Psoas muscle (tissue), 8 donors: Measurements from ENCODE around the gene AP2A2. TPM values are rescaled to one million over a fixed set of nuclear protein-coding genes. Genes with fewer than 3 reads are reported as not detected.

Source experiments
- ATAC-seq, 4 donors: fragments of 200-7000 bp; cut with Tn5 transposase; one replicate each; pipeline ENCODE4 v1.9.1; 2020; ENCODE audit warnings: moderate library complexity in 3 of 4, mild to moderate bottlenecking in 2 of 4
- DNase-seq, 2 donors: peaks; one replicate each; pipeline ENCODE4 v3.0.0-alpha.2; 2020
- H3K27ac ChIP-seq: fragments of 200-600 bp; one replicate; pipeline ENCODE4 v1.8.0; 2022
- H3K27me3 ChIP-seq, 3 donors: fragments of 200-600 bp in 1 of 3; one replicate each; pipeline versions ENCODE4 v1.6.1 to v1.8.0; 2013 to 2022; ENCODE audit warnings: low read length in 2 of 3, mild to moderate bottlenecking in 2 of 3, moderate library complexity in 1 of 3; ENCODE audit not compliant: insufficient read depth in 3 of 3
- H3K36me3 ChIP-seq, 2 donors: fragments of 200-600 bp in 1 of 2; one replicate each; pipeline versions ENCODE4 v1.6.1 to v1.8.0; 2013 to 2022; ENCODE audit warnings: low read depth in 1 of 2, mild to moderate bottlenecking in 1 of 2, moderate library complexity in 1 of 2; ENCODE audit not compliant: insufficient read depth in 1 of 2
- H3K4me1 ChIP-seq: fragments of 200-600 bp; one replicate; pipeline ENCODE4 v1.8.0; 2022
- H3K4me3 ChIP-seq: fragments of 200-600 bp; one replicate; pipeline ENCODE4 v1.8.0; 2022; ENCODE audit warnings: mild to moderate bottlenecking
- H3K9me3 ChIP-seq: fragments of 200-600 bp; one replicate; pipeline ENCODE4 v1.8.0; 2022
- WGBS, 3 donors: extraction: QIAGEN DNeasy Blood & Tissue Kit; methylation state at CpG; one replicate each; pipeline versions ENCODE4 v1.1.6 to v1.1.7; 2013; 5-methylcytosine and 5-hydroxymethylcytosine counted together
- intact Hi-C, 2 donors: fragments of 100-400 bp; cut with DNase I; formaldehyde crosslinking; loops; one replicate each; pipeline versions ENCODE4 v1.11.0 to v1.14.2; 2022
- polyA plus RNA-seq, 3 donors: library from polyadenylated mRNA; stranded (reverse); fragments of 200-250 nt; gene quantifications; one replicate each; pipeline ENCODE4 v1.2.3, GENCODE V29; 2013
- total RNA-seq, 4 donors: library from RNA; stranded (reverse); fragmentation: NEBNext Ultra II Directional in 2 of 4; extraction: Animal tissue kit (Norgen Biotek cat#: 25700) in 2 of 4; gene quantifications; one replicate each; pipeline versions ENCODE4 v1.2.1 to v1.2.4, GENCODE V29; 2021 to 2023
- TF ChIP-seq, protein P1 (sequence below): fragments of 200-600 bp; IDR thresholded peaks from one replicate; pipeline ENCODE4 v1.8.0; 2022; ENCODE audit warnings: antibody characterized with exemption
- donor health status: healthy with polysubstance abuse.
- donor health status: DM: no; HTN: no; CAD: no; lungs with moderate emphysema.
- donor health status: Bipolar disorder and iron deficiency.
- donor health status: healthy.
- donor health status: DM: yes; HTN: yes; CAD: no.
- donor health status: DM: no; HTN: no; CAD: no.
- donor health status: DM: no; HTN: no; CAD: no.
- donor health status: DM: yes; HTN: yes; CAD: no.

The AP2A2 gene
- total and polyA plus RNA-seq, 7 donors, result 15.9 to 31.4 (median 26.5) TPM

DNA sequence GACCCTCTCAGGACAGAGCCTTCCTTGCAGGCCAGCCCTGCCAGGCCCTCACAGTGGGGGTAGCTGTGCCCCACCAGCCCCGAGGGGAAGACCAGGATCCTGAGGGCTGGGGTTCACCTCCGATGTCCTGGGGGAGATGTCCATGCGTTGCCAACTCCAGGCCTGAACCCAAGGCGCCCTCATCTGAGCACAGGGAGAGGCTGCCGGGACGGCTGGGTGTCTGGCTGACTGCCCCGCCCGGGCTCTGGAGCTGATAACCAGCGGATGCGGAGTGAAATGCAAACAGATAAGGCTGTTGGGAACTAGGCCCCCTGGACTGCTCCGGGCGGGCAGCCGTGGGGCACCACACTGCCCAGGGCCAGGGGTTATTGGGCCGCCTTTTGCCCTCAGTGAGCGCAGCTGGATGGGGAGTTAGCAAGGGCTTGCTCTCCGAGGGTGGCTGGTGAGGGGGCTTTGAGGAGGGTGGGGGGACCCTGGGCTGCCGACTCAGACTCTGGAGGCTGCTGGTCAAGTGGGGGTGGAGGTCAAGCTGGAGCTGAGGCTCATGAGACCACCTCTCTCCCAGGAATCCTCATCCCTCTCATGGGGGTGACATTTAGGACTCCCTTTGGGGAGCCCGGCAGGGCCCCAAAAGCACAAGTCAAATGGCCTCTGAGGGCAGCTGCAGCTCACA, 116.4 kb downstream of the AP2A2 start:
- DNase-seq (peak; percentile 10 to 54), ATAC-seq (no peak)
- peaks cover 0 to 2% (median 0%) of the 10 kb centered on the region in 3 donors for H3K27me3 ChIP-seq
- no peak overlapping the region for H3K4me3 ChIP-seq
- no peak overlapping the region for H3K27ac ChIP-seq
- H3K9me3 ChIP-seq, result no peaks in the 10 kb centered on the region
- no peaks in the 10 kb centered on the region for H3K36me3 ChIP-seq
- 69 to 82% (median 76%) methylated on average over 18 of the region's 18 CpGs for WGBS, 3 donors
- intact Hi-C loops, result no loop called here
- no peaks in the 10 kb centered on the region for H3K4me1 ChIP-seq
- TF ChIP-seq, protein P1, sequence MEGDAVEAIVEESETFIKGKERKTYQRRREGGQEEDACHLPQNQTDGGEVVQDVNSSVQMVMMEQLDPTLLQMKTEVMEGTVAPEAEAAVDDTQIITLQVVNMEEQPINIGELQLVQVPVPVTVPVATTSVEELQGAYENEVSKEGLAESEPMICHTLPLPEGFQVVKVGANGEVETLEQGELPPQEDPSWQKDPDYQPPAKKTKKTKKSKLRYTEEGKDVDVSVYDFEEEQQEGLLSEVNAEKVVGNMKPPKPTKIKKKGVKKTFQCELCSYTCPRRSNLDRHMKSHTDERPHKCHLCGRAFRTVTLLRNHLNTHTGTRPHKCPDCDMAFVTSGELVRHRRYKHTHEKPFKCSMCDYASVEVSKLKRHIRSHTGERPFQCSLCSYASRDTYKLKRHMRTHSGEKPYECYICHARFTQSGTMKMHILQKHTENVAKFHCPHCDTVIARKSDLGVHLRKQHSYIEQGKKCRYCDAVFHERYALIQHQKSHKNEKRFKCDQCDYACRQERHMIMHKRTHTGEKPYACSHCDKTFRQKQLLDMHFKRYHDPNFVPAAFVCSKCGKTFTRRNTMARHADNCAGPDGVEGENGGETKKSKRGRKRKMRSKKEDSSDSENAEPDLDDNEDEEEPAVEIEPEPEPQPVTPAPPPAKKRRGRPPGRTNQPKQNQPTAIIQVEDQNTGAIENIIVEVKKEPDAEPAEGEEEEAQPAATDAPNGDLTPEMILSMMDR, result no peak

DNA sequence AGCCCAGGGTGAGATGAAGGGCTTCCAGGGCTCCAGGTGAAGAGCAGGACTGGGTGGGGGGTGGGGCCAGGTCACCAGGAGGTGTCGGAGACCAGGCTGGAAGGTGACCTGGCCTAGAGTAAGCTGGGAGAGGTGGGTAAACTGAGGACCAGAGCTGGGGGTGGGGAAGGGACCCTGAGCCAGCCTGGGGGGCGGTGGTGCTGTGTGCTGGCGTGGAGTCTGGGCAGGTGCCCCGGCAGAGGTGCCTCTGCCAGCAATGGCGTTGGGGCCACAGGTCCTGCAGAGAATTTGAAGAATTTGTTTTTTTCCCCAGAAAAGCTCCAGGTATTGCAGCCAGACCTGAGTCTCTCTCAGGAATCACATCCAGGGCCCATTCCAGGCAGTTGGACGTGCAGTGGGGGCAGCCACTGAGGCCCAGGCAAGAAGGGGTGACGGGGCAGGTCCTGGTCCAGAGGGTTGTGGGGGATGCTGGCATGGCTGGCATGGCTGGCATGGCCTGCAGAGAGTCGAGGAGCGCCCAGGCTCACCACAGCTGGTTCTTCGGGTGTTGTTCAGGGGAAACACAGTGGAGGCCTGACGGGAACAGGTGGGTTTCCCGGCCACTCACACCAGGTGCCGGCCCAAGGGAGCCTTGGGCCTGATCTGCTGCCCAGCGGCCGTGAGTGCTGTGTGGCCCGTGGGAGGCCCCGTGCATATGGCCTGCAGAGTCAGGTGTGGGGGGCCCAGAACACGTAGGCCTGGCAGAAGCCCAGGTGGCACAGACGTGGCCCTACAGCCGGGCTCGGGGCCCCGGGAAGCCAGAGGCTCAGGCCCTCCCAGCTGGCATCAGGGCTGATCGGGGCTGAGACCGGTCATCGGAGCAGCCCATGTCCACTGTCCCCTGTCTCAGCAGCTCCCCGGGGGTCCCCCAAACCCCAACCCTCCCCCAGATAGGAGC, 117.2 kb downstream of the AP2A2 start:
- DNase-seq (peak; percentile 7 to 44), ATAC-seq (peak in 1 of 4 donors; percentile 26)
- TF ChIP-seq, protein P1, result no peak
- Histone ChIP-seq H3K9me3 (no peaks in the 10 kb centered on the region), H3K4me3 (no peak overlapping the region), H3K4me1 (no peaks in the 10 kb centered on the region), H3K27ac (no peak overlapping the region), H3K27me3 (peaks cover 0 to 6% (median 0%) of the 10 kb centered on the region in 3 donors), H3K36me3 (no peaks in the 10 kb centered on the region)
- WGBS, 3 donors, result 67 to 84% (median 69%) methylated on average over 25 to 26 of the region's 26 CpGs
- intact Hi-C loops, result no loop called here

DNA sequence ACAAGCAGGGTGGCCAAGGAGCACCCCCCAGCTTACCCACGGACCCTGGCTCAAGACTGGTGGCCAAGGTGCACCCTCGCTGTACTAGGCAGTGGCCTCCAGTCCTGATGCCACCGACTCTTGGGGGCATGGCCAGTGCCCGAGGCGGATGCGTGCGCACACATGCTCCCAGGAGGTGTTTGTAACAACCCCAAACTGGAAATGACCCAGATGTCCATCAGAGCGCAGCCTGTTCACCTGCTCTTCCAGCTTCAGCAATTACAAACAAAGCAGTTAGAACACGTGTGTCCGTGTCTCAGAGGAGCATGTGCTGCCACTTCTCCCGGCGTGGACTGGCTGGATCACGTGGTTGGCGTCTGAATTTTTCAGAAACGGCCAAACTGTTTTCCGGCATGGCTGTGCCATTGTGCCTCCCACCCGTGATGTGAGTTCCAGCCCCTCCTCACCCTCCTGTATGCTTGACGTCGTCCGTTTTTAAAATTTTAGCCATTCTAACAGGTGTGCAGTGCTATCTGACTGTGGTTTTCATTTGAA, 118.0 kb downstream of the AP2A2 start:
- intact Hi-C loops, result no loop called here
- ATAC-seq (peak in 1 of 4 donors; percentile 2), DNase-seq (peak in 1 of 2 donors; percentile 7)
- no peaks in the 10 kb centered on the region for H3K9me3 ChIP-seq
- 72 to 78% (median 75%) methylated on average over 20 of the region's 20 CpGs for WGBS, 3 donors
- no peaks in the 10 kb centered on the region for H3K36me3 ChIP-seq
- TF ChIP-seq, protein P1, result no peak
- H3K4me1 ChIP-seq, result no peaks in the 10 kb centered on the region
- H3K27ac ChIP-seq, result no peak overlapping the region
- no peak overlapping the region for H3K4me3 ChIP-seq
- H3K27me3 ChIP-seq, result peaks cover 0 to 6% (median 0%) of the 10 kb centered on the region in 3 donors

DNA sequence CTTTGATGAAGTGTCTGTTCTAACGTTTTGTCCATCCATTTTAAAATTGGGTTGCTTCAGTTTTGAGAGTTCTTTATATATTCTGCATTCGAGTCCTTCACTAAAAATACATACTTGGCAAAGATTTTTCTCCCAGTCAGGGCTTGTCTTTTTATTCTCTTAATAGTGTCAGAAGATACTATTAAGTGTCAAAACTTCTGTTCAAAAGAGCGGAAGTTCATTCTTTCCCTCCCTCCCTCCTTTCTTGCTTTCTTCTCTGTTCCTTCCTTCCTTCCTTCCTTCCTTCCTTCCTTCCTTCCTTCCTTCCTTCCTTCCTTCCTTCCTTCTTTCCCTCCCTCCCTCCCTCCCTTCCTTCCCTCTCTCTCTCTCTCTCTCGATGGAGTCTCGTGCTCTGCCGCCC, 118.5 kb downstream of the AP2A2 start:
- H3K27me3 ChIP-seq, result peaks cover 0 to 8% (median 4%) of the 10 kb centered on the region in 3 donors
- no peaks in the 10 kb centered on the region for H3K9me3 ChIP-seq
- no peak for DNase-seq
- no peak overlapping the region for H3K27ac ChIP-seq
- intact Hi-C loops, result no loop called here
- no peaks in the 10 kb centered on the region for H3K36me3 ChIP-seq
- ATAC-seq, result no peak
- H3K4me1 ChIP-seq, result no peaks in the 10 kb centered on the region
- H3K4me3 ChIP-seq, result no peak overlapping the region
- TF ChIP-seq, protein P1, result no peak
- WGBS, 3 donors, result 64 to 68% (median 67%) methylated on average over 4 to 6 of the region's 6 CpGs
